WTC11 (cell line): Measurements from ENCODE around the gene FBXW2. TPM values are rescaled to one million over a fixed set of nuclear protein-coding genes. Genes with fewer than 3 reads are reported as not detected.

Experiments used
- ATAC-seq: fragments of 200-7000 bp; cut with Tn5 transposase; 2 replicates; pipeline ENCODE4 v1.10.0; 2021; ENCODE audit warnings: mild to moderate bottlenecking, moderate library complexity
- CTCF ChIA-PET: fragments of 300-600 bp; sonication (Branson Sonifier 250); formaldehyde crosslinking; loops from one replicate; lab custom pipeline; 2021; ENCODE audit warnings: antibody characterized with exemption; lab: Charles Lee
- POLR2A ChIA-PET: fragments of 350-600 bp; sonication (Branson Sonifier 250); formaldehyde crosslinking; loops from one replicate; lab custom pipeline; 2021; ENCODE audit warnings: antibody characterized with exemption; lab: Charles Lee
- DNase-seq: peaks from one replicate; pipeline ENCODE4 v3.0.0; 2021; ENCODE audit warnings: low spot score
- H3K27ac Mint-ChIP-seq: 2 replicates; pipeline ENCODE4 v1.8.0; 2021; ENCODE audit warnings: mixed read lengths
- H3K27me3 Mint-ChIP-seq: 2 replicates; pipeline ENCODE4 v1.8.0; 2021; ENCODE audit warnings: low read depth, mild to moderate bottlenecking, moderate library complexity, mixed read lengths
- H3K36me3 Mint-ChIP-seq: 2 replicates; pipeline ENCODE4 v1.8.0; 2021; ENCODE audit warnings: mixed read lengths
- H3K4me1 Mint-ChIP-seq: 2 replicates; pipeline ENCODE4 v1.8.0; 2022; ENCODE audit warnings: mixed read lengths
- H3K4me3 Mint-ChIP-seq: 2 replicates; pipeline ENCODE4 v1.8.0; 2021; ENCODE audit warnings: mild to moderate bottlenecking, moderate library complexity, mixed read lengths
- H3K9me3 Mint-ChIP-seq: 2 replicates; pipeline ENCODE4 v1.8.0; 2021; ENCODE audit warnings: mixed read lengths
- ATF3 ChIP-seq: sonication (generic); formaldehyde crosslinking; conservative IDR thresholded peaks from 2 replicates; pipeline ENCODE4 v1.8.1; 2022; ENCODE audit warnings: mild to moderate bottlenecking, missing genetic modification reagents
- CREB1 ChIP-seq: sonication (generic); formaldehyde crosslinking; IDR thresholded peaks from 2 replicates; pipeline ENCODE4 v1.8.0; 2023; ENCODE audit warnings: mild to moderate bottlenecking, missing genetic modification reagents
- ERG ChIP-seq: fragments of 250-450 bp; sonication (Bioruptor Pico); IDR thresholded peaks from 2 replicates; pipeline ENCODE4 v1.8.0; 2021; ENCODE audit warnings: mild to moderate bottlenecking
- ESRRA ChIP-seq: sonication (generic); formaldehyde crosslinking; IDR thresholded peaks from 2 replicates; pipeline ENCODE4 v1.8.1; 2022; ENCODE audit warnings: mild to moderate bottlenecking, missing genetic modification reagents, borderline replicate concordance
- GABPB1 ChIP-seq: sonication (generic); formaldehyde crosslinking; IDR thresholded peaks from 2 replicates; pipeline ENCODE4 v1.8.1; 2023; ENCODE audit warnings: mild to moderate bottlenecking, missing genetic modification reagents
- RELA ChIP-seq: sonication (generic); formaldehyde crosslinking; IDR thresholded peaks from 2 replicates; pipeline ENCODE4 v1.8.1; 2022; ENCODE audit warnings: missing genetic modification reagents, mild to moderate bottlenecking, borderline replicate concordance
- RORB ChIP-seq: fragments of 250-450 bp; sonication (Bioruptor Pico); IDR thresholded peaks from 2 replicates; pipeline ENCODE4 v1.9.0; 2021; ENCODE audit warnings: mild to moderate bottlenecking
- SOX15 ChIP-seq: fragments of 250-450 bp; sonication (Bioruptor Pico); IDR thresholded peaks from 2 replicates; pipeline ENCODE4 v1.9.0; 2021; ENCODE audit warnings: mild to moderate bottlenecking
- TEAD4 ChIP-seq: sonication (generic); formaldehyde crosslinking; IDR thresholded peaks from 2 replicates; pipeline ENCODE4 v1.8.0; 2022; ENCODE audit warnings: mild to moderate bottlenecking, missing genetic modification reagents
- TP53 ChIP-seq: sonication (generic); formaldehyde crosslinking; IDR thresholded peaks from 2 replicates; pipeline ENCODE4 v1.8.1; 2023; ENCODE audit warnings: mild to moderate bottlenecking, missing genetic modification reagents
- ZNF281 ChIP-seq: sonication (generic); formaldehyde crosslinking; IDR thresholded peaks from 2 replicates; pipeline ENCODE4 v1.8.0; 2023; ENCODE audit warnings: mild to moderate bottlenecking, missing genetic modification reagents
- ZNF317 ChIP-seq: sonication (generic); formaldehyde crosslinking; IDR thresholded peaks from 2 replicates; pipeline ENCODE4 v1.8.1; 2023; ENCODE audit warnings: low read depth, mild to moderate bottlenecking, moderate library complexity, missing genetic modification reagents, borderline replicate concordance
- ZSCAN18 ChIP-seq: fragments of 250-450 bp; sonication (Bioruptor Pico); IDR thresholded peaks from 2 replicates; pipeline ENCODE4 v2.1.2; 2022; ENCODE audit warnings: mild to moderate bottlenecking, moderate library complexity
- total RNA-seq: library from RNA; stranded (reverse); gene quantifications from 3 replicates; pipeline ENCODE4 v1.2.3, GENCODE V29; 2021
- TF ChIP-seq, protein P1 (sequence below): sonication (generic); formaldehyde crosslinking; IDR thresholded peaks from 2 replicates; pipeline ENCODE4 v1.8.1; 2023; ENCODE audit warnings: mild to moderate bottlenecking, missing genetic modification reagents
- TF ChIP-seq, protein P2 (sequence below): fragments of 250-450 bp; sonication (Bioruptor Pico); IDR thresholded peaks from 2 replicates; pipeline ENCODE4 v1.9.0; 2021; ENCODE audit warnings: moderate library complexity, mild to moderate bottlenecking, inconsistent platforms, borderline replicate concordance
- TF ChIP-seq, protein P3 (sequence below): fragments of 250-450 bp; sonication (Bioruptor Pico); IDR thresholded peaks from 2 replicates; pipeline ENCODE4 v1.9.0; 2021; ENCODE audit warnings: mild to moderate bottlenecking, borderline replicate concordance

FBXW2 gene
- total RNA-seq, 1 experiment from 2014 or later = 59.8 TPM

GRCh38 chr9:120818595-120818994 lies 25.4 kb upstream of the FBXW2 start (continued):
- TF ChIP-seq, protein P1, sequence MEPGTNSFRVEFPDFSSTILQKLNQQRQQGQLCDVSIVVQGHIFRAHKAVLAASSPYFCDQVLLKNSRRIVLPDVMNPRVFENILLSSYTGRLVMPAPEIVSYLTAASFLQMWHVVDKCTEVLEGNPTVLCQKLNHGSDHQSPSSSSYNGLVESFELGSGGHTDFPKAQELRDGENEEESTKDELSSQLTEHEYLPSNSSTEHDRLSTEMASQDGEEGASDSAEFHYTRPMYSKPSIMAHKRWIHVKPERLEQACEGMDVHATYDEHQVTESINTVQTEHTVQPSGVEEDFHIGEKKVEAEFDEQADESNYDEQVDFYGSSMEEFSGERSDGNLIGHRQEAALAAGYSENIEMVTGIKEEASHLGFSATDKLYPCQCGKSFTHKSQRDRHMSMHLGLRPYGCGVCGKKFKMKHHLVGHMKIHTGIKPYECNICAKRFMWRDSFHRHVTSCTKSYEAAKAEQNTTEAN = no peak
- TF ChIP-seq, protein P2, sequence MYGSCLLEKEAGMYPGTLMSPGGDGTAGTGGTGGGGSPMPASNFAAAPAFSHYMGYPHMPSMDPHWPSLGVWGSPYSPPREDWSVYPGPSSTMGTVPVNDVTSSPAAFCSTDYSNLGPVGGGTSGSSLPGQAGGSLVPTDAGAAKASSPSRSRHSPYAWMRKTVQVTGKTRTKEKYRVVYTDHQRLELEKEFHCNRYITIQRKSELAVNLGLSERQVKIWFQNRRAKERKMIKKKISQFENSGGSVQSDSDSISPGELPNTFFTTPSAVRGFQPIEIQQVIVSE (CRISPR knock-in tag) = no peak

DNA sequence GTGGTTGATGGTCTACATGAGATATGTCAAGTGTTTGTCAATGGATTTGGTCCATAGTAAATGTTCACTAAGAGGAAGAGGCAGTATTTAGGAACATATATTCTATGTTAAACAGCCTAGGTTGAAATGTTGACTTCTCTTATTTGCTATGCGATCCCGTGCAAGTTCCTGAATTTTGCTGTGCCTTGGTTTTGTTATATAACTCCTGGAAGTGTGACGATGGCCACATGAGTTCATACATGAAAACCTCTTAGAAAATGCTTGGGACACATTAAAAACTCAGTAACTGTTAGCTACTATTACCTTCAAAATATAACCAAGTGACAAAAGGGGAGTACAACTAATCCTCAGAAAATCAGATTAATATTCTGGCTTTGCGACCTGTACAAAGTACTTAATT lies 21.9 kb upstream of the FBXW2 start:
- H3K27me3 Mint-ChIP-seq = no peaks in the 10 kb centered on the region
- no peak overlapping the region for H3K27ac Mint-ChIP-seq
- no peak overlapping the region for H3K4me3 Mint-ChIP-seq
- peaks cover 32% of the 10 kb centered on the region for H3K36me3 Mint-ChIP-seq
- peaks cover 11% of the 10 kb centered on the region for H3K9me3 Mint-ChIP-seq
- DNase-seq (no peak), ATAC-seq (no peak)
- POLR2A ChIA-PET = no interaction called here
- TF ChIP-seq ATF3 (CRISPR knock-in tag) (no peak), CREB1 (no peak), ZNF317 (no peak), GABPB1 (CRISPR knock-in tag) (no peak), ZSCAN18 (no peak), ERG (CRISPR knock-in tag) (no peak), RELA (no peak), TEAD4 (CRISPR knock-in tag) (no peak), RORB (CRISPR knock-in tag) (no peak), TP53 (CRISPR knock-in tag) (no peak), ESRRA (CRISPR knock-in tag) (no peak), SOX15 (CRISPR knock-in tag) (no peak), ZNF281 (no peak)
- TF ChIP-seq, protein P3, sequence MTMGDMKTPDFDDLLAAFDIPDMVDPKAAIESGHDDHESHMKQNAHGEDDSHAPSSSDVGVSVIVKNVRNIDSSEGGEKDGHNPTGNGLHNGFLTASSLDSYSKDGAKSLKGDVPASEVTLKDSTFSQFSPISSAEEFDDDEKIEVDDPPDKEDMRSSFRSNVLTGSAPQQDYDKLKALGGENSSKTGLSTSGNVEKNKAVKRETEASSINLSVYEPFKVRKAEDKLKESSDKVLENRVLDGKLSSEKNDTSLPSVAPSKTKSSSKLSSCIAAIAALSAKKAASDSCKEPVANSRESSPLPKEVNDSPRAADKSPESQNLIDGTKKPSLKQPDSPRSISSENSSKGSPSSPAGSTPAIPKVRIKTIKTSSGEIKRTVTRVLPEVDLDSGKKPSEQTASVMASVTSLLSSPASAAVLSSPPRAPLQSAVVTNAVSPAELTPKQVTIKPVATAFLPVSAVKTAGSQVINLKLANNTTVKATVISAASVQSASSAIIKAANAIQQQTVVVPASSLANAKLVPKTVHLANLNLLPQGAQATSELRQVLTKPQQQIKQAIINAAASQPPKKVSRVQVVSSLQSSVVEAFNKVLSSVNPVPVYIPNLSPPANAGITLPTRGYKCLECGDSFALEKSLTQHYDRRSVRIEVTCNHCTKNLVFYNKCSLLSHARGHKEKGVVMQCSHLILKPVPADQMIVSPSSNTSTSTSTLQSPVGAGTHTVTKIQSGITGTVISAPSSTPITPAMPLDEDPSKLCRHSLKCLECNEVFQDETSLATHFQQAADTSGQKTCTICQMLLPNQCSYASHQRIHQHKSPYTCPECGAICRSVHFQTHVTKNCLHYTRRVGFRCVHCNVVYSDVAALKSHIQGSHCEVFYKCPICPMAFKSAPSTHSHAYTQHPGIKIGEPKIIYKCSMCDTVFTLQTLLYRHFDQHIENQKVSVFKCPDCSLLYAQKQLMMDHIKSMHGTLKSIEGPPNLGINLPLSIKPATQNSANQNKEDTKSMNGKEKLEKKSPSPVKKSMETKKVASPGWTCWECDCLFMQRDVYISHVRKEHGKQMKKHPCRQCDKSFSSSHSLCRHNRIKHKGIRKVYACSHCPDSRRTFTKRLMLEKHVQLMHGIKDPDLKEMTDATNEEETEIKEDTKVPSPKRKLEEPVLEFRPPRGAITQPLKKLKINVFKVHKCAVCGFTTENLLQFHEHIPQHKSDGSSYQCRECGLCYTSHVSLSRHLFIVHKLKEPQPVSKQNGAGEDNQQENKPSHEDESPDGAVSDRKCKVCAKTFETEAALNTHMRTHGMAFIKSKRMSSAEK = no peak
- CTCF ChIA-PET = no interaction called here
- H3K4me1 Mint-ChIP-seq = no peaks in the 10 kb centered on the region
